Osteoblast (primary cell): Measurements from ENCODE around the gene YWHAE. TPM values are rescaled to one million over a fixed set of nuclear protein-coding genes. Genes with fewer than 3 reads are reported as not detected.
"Not testable (repeated sequence)": the region's sequence is repeated elsewhere in the genome, so short reads cannot be mapped to it uniquely, and the experiment has no call there.

Experiments used
- DNase-seq: peaks from one replicate; pipeline ENCODE4 v3.0.0; 2011; ENCODE audit warnings: low spot score, mixed read lengths; ENCODE audit not compliant: insufficient read length; ENCODE audit errors: missing footprints
- H2AFZ ChIP-seq: 2 replicates; pipeline ENCODE4 v1.6.0; 2011; ENCODE audit warnings: mild to moderate bottlenecking, low read length
- H3K27ac ChIP-seq: 2 replicates; pipeline ENCODE4 v1.5.1; 2011; ENCODE audit warnings: mild to moderate bottlenecking, low read depth, low read length, moderate library complexity
- H3K27me3 ChIP-seq: 2 replicates; pipeline ENCODE4 v1.6.0; 2012; ENCODE audit warnings: mild to moderate bottlenecking, control low read depth, inconsistent platforms, low read length, moderate library complexity; ENCODE audit not compliant: insufficient read depth
- H3K36me3 ChIP-seq: 2 replicates; pipeline ENCODE4 v1.5.1; 2011; ENCODE audit warnings: mild to moderate bottlenecking, low read length, control low read depth, moderate library complexity; ENCODE audit not compliant: insufficient read depth
- H3K4me1 ChIP-seq: 2 replicates; pipeline ENCODE4 v1.5.1; 2011; ENCODE audit warnings: mild to moderate bottlenecking, low read length, control low read depth, moderate library complexity; ENCODE audit not compliant: insufficient read depth
- H3K4me2 ChIP-seq: 2 replicates; pipeline ENCODE4 v1.6.0; 2011; ENCODE audit warnings: mild to moderate bottlenecking, low read length; ENCODE audit not compliant: insufficient read depth
- H3K4me3 ChIP-seq: fragments of 200-600 bp; sonication (generic); 3 replicates; pipeline ENCODE4 v1.5.1; 2012; ENCODE audit warnings: mild to moderate bottlenecking, low read length, inconsistent platforms; ENCODE audit not compliant: insufficient read depth
- H3K79me2 ChIP-seq: 2 replicates; pipeline ENCODE4 v1.6.0; 2012; ENCODE audit warnings: mild to moderate bottlenecking, low read length, control low read depth, inconsistent platforms; ENCODE audit not compliant: insufficient read depth
- H3K9me3 ChIP-seq: 2 replicates; pipeline ENCODE4 v1.5.1; 2011; ENCODE audit warnings: low read depth, low read length, control low read depth
- H4K20me1 ChIP-seq: 2 replicates; pipeline ENCODE4 v1.6.0; 2012; ENCODE audit warnings: mild to moderate bottlenecking, low read length, control low read depth; ENCODE audit not compliant: insufficient read depth
- total RNA-seq: library from RNA; depleted of rRNA; stranded (reverse); fragments of >200 nt; gene quantifications from 2 replicates; pipeline ENCODE4 v1.2.3, GENCODE V29; 2012
- TF ChIP-seq, protein P1 (sequence below): IDR thresholded peaks from 2 replicates; pipeline ENCODE4 v1.5.1; 2011; ENCODE audit warnings: mild to moderate bottlenecking, low read depth, low read length, moderate library complexity; ENCODE audit errors: extremely low read depth

The YWHAE gene
- total RNA-seq, 1 donor: 433 TPM

DNA sequence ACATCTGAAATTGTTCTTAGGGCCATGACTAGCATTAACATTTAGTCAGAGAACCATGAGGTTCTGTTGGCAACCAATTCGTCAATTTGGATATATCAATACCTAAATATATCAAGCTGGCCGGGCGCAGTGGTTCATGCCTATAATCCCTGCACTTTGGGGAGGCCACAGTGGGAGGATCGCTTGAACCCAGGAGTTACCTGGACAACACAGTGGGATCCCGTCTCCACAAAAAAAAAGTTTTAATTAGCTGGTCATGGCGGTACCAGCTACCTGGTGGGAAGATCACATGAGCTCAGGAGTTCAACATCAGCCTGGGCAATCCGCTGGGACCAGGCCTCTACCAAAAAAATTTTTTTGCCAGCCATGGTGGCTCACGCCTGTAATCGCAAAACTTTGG lies 8.4 kb downstream of the YWHAE start:
- Histone ChIP-seq H2AFZ (no peak overlapping the region), H3K36me3 (peaks cover 15% of the 10 kb centered on the region), H3K79me2 (peaks cover 100% of the 10 kb centered on the region), H3K27ac (peak overlapping the region; percentile 56), H3K4me3 (no peak overlapping the region), H4K20me1 (peaks cover 88% of the 10 kb centered on the region), H3K4me2 (peak overlapping the region; percentile 47), H3K9me3 (no peaks in the 10 kb centered on the region), H3K27me3 (no peaks in the 10 kb centered on the region), H3K4me1 (peaks cover 57% of the 10 kb centered on the region)
- TF ChIP-seq, protein P1, sequence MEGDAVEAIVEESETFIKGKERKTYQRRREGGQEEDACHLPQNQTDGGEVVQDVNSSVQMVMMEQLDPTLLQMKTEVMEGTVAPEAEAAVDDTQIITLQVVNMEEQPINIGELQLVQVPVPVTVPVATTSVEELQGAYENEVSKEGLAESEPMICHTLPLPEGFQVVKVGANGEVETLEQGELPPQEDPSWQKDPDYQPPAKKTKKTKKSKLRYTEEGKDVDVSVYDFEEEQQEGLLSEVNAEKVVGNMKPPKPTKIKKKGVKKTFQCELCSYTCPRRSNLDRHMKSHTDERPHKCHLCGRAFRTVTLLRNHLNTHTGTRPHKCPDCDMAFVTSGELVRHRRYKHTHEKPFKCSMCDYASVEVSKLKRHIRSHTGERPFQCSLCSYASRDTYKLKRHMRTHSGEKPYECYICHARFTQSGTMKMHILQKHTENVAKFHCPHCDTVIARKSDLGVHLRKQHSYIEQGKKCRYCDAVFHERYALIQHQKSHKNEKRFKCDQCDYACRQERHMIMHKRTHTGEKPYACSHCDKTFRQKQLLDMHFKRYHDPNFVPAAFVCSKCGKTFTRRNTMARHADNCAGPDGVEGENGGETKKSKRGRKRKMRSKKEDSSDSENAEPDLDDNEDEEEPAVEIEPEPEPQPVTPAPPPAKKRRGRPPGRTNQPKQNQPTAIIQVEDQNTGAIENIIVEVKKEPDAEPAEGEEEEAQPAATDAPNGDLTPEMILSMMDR: no peak
- no peak for DNase-seq

DNA sequence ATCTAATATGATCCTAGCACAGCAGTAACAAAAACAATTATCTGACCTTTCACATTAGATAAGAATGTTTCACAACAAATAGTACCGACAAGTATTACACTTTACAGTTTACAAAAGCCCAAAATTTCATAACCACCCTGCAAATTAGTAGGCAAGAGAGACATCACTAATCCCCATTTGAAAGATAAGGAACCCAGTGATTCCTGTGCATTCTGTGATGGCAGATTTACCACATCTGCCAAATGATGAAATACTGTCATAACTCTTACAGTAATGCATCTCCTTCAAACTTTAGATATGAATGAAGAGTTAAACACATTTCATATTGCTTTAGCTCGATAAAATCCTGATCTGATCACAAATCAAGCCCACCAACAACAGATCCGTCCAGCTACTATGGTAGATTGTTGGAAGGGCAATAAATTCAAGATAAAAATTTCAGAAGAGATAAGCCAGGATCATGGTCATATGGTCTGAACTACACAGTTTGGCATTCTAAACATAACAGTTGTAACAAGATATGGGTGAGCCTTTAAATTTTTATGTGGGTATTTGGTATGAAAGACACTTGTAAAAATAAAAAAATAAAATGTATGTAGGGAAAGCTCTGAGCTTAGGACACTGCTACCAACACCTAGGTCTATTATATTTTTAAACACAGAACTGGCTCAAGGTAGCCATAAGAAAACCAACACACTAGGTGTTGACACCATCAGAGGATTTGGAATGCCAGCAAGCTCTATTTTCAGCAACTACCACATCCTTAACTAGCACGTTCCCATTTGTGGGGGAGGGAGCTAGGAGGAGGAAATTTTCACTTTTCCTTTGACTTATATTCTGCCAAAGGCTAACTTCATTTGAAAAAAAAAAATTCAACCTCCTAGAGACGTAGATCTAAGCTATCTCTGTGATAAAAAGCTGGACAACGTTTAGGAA lies 9.3 kb downstream of the YWHAE start:
- H3K4me1 ChIP-seq: peaks cover 56% of the 10 kb centered on the region
- TF ChIP-seq, protein P1: no peak
- no peak overlapping the region for H2AFZ ChIP-seq
- peak overlapping the region; percentile 47 for H3K4me2 ChIP-seq
- no peaks in the 10 kb centered on the region for H3K9me3 ChIP-seq
- H3K79me2 ChIP-seq: peaks cover 100% of the 10 kb centered on the region
- peaks cover 8% of the 10 kb centered on the region for H3K36me3 ChIP-seq
- H4K20me1 ChIP-seq: peaks cover 88% of the 10 kb centered on the region
- H3K4me3 ChIP-seq: no peak overlapping the region
- peak overlapping the region; percentile 56 for H3K27ac ChIP-seq
- no peaks in the 10 kb centered on the region for H3K27me3 ChIP-seq
- DNase-seq: peak; percentile 26

DNA sequence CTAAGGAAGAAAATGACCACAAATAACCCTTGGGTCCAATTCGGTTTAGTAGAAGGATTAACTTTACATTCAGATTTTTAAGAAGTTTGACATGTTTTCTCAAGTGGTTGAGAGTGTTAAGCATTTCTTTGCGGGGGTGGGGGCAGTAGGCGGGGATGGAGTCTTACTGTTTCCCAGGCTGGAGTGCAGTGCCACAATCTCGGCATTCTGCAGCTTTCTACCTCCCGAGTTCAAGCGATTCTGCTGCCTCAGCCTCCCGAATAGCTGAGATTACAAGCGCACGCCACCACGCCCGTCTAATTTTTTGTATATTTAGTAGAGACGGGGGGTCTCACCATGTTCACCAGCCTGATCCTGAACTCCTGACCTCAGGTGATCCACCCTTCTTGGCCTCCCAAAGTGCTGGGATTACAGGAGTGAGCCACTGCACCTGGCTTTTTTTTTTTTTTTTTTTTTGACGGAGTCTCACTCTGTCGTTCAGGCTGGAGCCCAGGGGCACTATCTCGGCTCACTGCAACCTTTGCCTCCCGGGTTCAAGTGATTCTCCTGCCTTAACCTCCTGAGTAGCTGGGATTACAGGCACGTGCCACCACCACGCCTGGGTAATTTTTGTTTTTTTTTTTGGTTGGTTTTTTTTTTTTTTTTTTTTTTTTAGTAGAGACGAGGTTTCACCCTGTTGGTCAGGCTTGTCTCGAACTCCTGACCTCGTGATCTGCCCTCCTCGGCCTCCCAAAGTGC lies 12.4 kb downstream of the YWHAE start:
- H3K4me1 ChIP-seq: peaks cover 51% of the 10 kb centered on the region
- H4K20me1 ChIP-seq: peaks cover 93% of the 10 kb centered on the region
- not testable (repeated sequence) for H3K4me3 ChIP-seq, H3K27me3 ChIP-seq, H3K4me2 ChIP-seq, H3K27ac ChIP-seq, H2AFZ ChIP-seq, H3K9me3 ChIP-seq
- H3K79me2 ChIP-seq: peaks cover 100% of the 10 kb centered on the region
- DNase-seq: peak; percentile 21
- H3K36me3 ChIP-seq: peaks cover 10% of the 10 kb centered on the region

DNA sequence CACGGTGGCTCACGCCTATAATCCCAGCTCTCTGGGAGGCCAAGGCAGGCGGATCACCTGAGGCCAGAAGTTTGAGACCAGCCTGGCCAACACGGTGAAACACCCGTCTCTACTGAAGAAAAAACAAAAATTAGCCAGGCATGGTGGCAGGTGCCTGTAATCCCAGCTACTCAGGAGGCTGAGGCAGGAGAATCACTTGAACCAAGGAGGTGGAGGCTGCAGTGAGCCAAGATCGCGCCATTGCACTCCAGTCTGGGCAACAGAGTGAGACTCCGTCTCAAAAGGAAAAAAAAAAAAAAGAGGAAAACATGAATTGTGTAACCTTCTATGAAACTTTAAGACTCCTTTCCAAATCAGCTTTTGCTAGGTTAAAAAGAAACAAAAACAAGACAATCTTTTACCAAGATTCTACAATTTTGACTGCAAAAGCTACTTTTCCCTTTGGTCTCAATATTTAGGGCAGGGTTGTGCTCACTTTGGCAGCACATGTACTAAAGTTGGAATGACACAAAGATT lies 13.3 kb downstream of the YWHAE start:
- not testable (repeated sequence) for H3K27me3 ChIP-seq, DNase-seq, H3K9me3 ChIP-seq, H2AFZ ChIP-seq, H3K4me2 ChIP-seq, H3K4me3 ChIP-seq
- H3K79me2 ChIP-seq: peaks cover 99% of the 10 kb centered on the region
- peaks cover 89% of the 10 kb centered on the region for H4K20me1 ChIP-seq
- peaks cover 42% of the 10 kb centered on the region for H3K4me1 ChIP-seq
- peaks cover 10% of the 10 kb centered on the region for H3K36me3 ChIP-seq
- peak overlapping the region; percentile 30 for H3K27ac ChIP-seq
